OCI-LY1 (cell line): ENCODE data around the gene PEX5L.

ENCODE experiments used
- CTCF ChIP-seq: fragments of 200-600 bp; sonication (generic), shearing (Covaris generic); IDR thresholded peaks from 2 replicates; pipeline ENCODE4 v1.5.1; 2017; ENCODE audit warnings: mild to moderate bottlenecking, antibody characterized with exemption, low read length, moderate library complexity, mixed read lengths
- EZH2 ChIP-seq: fragments of 200-600 bp; sonication (generic), shearing (Covaris generic); IDR thresholded peaks from 2 replicates; pipeline ENCODE4 v1.8.0; 2017; ENCODE audit warnings: borderline replicate concordance, mixed run types, mild to moderate bottlenecking, antibody characterized with exemption, low read length, moderate library complexity, mixed read lengths

GRCh38 chr3:179948740-179949139, 88.0 kb downstream of the PEX5L start:
- TF ChIP-seq CTCF, result no peak
- no peak for TF ChIP-seq EZH2
